IMR-90 (cell line): ENCODE data around the gene SMYD1. TPM values are rescaled to one million over a fixed set of nuclear protein-coding genes. Genes with fewer than 3 reads are reported as not detected.

Source experiments
- ATAC-seq: fragments of 200-7000 bp; cut with Tn5 transposase; 2 replicates; pipeline ENCODE4 v1.9.1; 2020; ENCODE audit warnings: low read depth, mild to moderate bottlenecking, moderate library complexity
- BruUV-seq: library from RNA; stranded (reverse); fragments of 400-500 nt; replicated peaks from 2 replicates; lab custom pipeline; 2021; lab: Mats Ljungman, UMichigan
- CTCF ChIA-PET: fragments of 300-600 bp; formaldehyde crosslinking; extraction: SDS; loops from one replicate; lab custom pipeline; 2021; ENCODE audit warnings: antibody characterized with exemption; lab: Yijun Ruan, JAX
- POLR2A ChIA-PET: fragments of 300-600 bp; sonication (Branson Sonifier 250); formaldehyde crosslinking; loops from one replicate; lab custom pipeline; 2022; ENCODE audit warnings: antibody characterized with exemption; ENCODE audit not compliant: unreplicated experiment; lab: Charles Lee
- DNase-seq: peaks from one replicate; pipeline ENCODE4 v3.0.0; 2013
- H2AFZ ChIP-seq: replicated peaks from 2 replicates; pipeline ENCODE3; 2013; ENCODE audit warnings: low read length, mild to moderate bottlenecking; ENCODE audit not compliant: poor library complexity
- H2AK5ac ChIP-seq: 2 replicates; pipeline ENCODE4 v1.6.1; 2013; ENCODE audit warnings: low read depth, low read length, inconsistent platforms
- H2AK9ac ChIP-seq: replicated peaks from 2 replicates; pipeline ENCODE3; 2013; ENCODE audit warnings: mild to moderate bottlenecking, low read depth, low read length, moderate library complexity; ENCODE audit not compliant: poor library complexity
- H2BK120ac ChIP-seq: 2 replicates; pipeline ENCODE4 v1.6.1; 2013; ENCODE audit warnings: low read depth, low read length, inconsistent platforms
- H2BK15ac ChIP-seq: 3 replicates; pipeline ENCODE4 v1.6.1; 2013; ENCODE audit warnings: low read depth, low read length, inconsistent platforms
- H2BK20ac ChIP-seq: 2 replicates; pipeline ENCODE4 v1.6.1; 2013; ENCODE audit warnings: low read depth, mild to moderate bottlenecking, inconsistent platforms, low read length, moderate library complexity
- H2BK5ac ChIP-seq: 2 replicates; pipeline ENCODE4 v1.6.1; 2013; ENCODE audit warnings: mild to moderate bottlenecking, low read depth, low read length, inconsistent platforms; ENCODE audit not compliant: poor library complexity, severe bottlenecking
- H3K14ac ChIP-seq: replicated peaks from 2 replicates; pipeline ENCODE4 v1.6.1; 2013; ENCODE audit warnings: low read depth, low read length, inconsistent platforms
- H3K18ac ChIP-seq: 2 replicates; pipeline ENCODE4 v1.6.1; 2013; ENCODE audit warnings: low read depth, low read length, control low read depth
- H3K23ac ChIP-seq: 2 replicates; pipeline ENCODE4 v1.6.1; 2013; ENCODE audit warnings: low read depth, low read length, inconsistent platforms
- H3K27ac ChIP-seq: 2 replicates; pipeline ENCODE4 v1.5.1; 2013; ENCODE audit warnings: mild to moderate bottlenecking, control low read depth, low read length; ENCODE audit not compliant: insufficient read depth
- H3K27me3 ChIP-seq: 2 replicates; pipeline ENCODE4 v1.6.1; 2013; ENCODE audit warnings: low read length; ENCODE audit not compliant: control insufficient read depth, insufficient read depth
- H3K36me3 ChIP-seq: 2 replicates; pipeline ENCODE4 v1.6.1; 2013; ENCODE audit warnings: low read length, mixed read lengths; ENCODE audit not compliant: control insufficient read depth, insufficient read depth
- H3K4ac ChIP-seq: 2 replicates; pipeline ENCODE4 v1.6.1; 2013; ENCODE audit warnings: low read depth, low read length, inconsistent platforms
- H3K4me1 ChIP-seq: 2 replicates; pipeline ENCODE4 v1.6.1; 2013; ENCODE audit warnings: low read length, mixed read lengths; ENCODE audit not compliant: control insufficient read depth, insufficient read depth
- H3K4me2 ChIP-seq: 2 replicates; pipeline ENCODE4 v1.6.1; 2013; ENCODE audit warnings: low read depth, mild to moderate bottlenecking, control low read depth, low read length, moderate library complexity
- H3K4me3 ChIP-seq: 2 replicates; pipeline ENCODE4 v1.5.1; 2013; ENCODE audit warnings: low read depth, mild to moderate bottlenecking, control low read depth, low read length, moderate library complexity; ENCODE audit not compliant: insufficient read depth
- H3K56ac ChIP-seq: 2 replicates; pipeline ENCODE4 v1.6.1; 2013; ENCODE audit warnings: low read length, inconsistent platforms; ENCODE audit not compliant: insufficient read depth; ENCODE audit errors: extremely low read depth
- H3K79me1 ChIP-seq, 2 experiments: 2 replicates each; pipeline ENCODE4 v1.6.1; 2013; ENCODE audit warnings: low read length in 2 of 2, inconsistent platforms in 1 of 2, low read depth in 1 of 2
- H3K9ac ChIP-seq: 2 replicates; pipeline ENCODE4 v1.6.1; 2013; ENCODE audit warnings: low read depth, low read length, control low read depth
- H3K9me1 ChIP-seq: 2 replicates; pipeline ENCODE4 v1.6.1; 2013; ENCODE audit warnings: low read length, inconsistent platforms; ENCODE audit not compliant: insufficient read depth
- H3K9me3 ChIP-seq: 2 replicates; pipeline ENCODE4 v1.6.1; 2013; ENCODE audit warnings: low read length; ENCODE audit not compliant: control insufficient read depth, insufficient read depth
- H4K20me1 ChIP-seq: 2 replicates; pipeline ENCODE4 v1.6.1; 2013; ENCODE audit warnings: low read length, inconsistent platforms; ENCODE audit not compliant: insufficient read depth
- H4K5ac ChIP-seq: 2 replicates; pipeline ENCODE4 v1.6.1; 2013; ENCODE audit warnings: mild to moderate bottlenecking, low read depth, low read length, control low read depth
- H4K8ac ChIP-seq, 2 experiments: 2 replicates each; pipeline ENCODE4 v1.6.1; 2013; ENCODE audit warnings: low read depth in 2 of 2, low read length in 2 of 2, control low read depth in 1 of 2, inconsistent platforms in 1 of 2
- H4K91ac ChIP-seq: 2 replicates; pipeline ENCODE4 v1.6.1; 2013; ENCODE audit warnings: low read depth, low read length, inconsistent platforms; ENCODE audit not compliant: insufficient read depth
- BHLHE40 ChIP-seq: fragments of 150-350 bp; IDR thresholded peaks from 2 replicates; pipeline ENCODE4 v1.6.1; 2016; ENCODE audit warnings: mild to moderate bottlenecking, low read depth, low read length
- CEBPB ChIP-seq: IDR thresholded peaks from 2 replicates; pipeline ENCODE4 v1.6.1; 2012; ENCODE audit warnings: low read depth, low read length, improper control_type of control experiment
- CHD1 ChIP-seq: IDR thresholded peaks from 2 replicates; pipeline ENCODE4 v1.6.1; 2012; ENCODE audit warnings: low read depth, low read length, improper control_type of control experiment
- FOS ChIP-seq: fragments of 150-350 bp; IDR thresholded peaks from 2 replicates; pipeline ENCODE4 v1.6.1; 2016; ENCODE audit warnings: low read depth, low read length
- MAFK ChIP-seq: IDR thresholded peaks from 2 replicates; pipeline ENCODE4 v1.6.1; 2012; ENCODE audit warnings: low read depth, low read length, improper control_type of control experiment
- MAZ ChIP-seq: IDR thresholded peaks from 2 replicates; pipeline ENCODE4 v1.6.1; 2012; ENCODE audit warnings: low read depth, mild to moderate bottlenecking, low read length, improper control_type of control experiment, moderate library complexity, borderline replicate concordance
- MXI1 ChIP-seq: IDR thresholded peaks from 2 replicates; pipeline ENCODE4 v1.6.1; 2012; ENCODE audit warnings: low read depth, mild to moderate bottlenecking, low read length, moderate library complexity, borderline replicate concordance
- RCOR1 ChIP-seq: IDR thresholded peaks from 2 replicates; pipeline ENCODE4 v1.6.1; 2012; ENCODE audit warnings: mild to moderate bottlenecking, low read length, improper control_type of control experiment; ENCODE audit not compliant: insufficient replicate concordance
- RFX5 ChIP-seq: IDR thresholded peaks from 2 replicates; pipeline ENCODE4 v1.8.0; 2012; ENCODE audit warnings: low read depth, mild to moderate bottlenecking, low read length, moderate library complexity
- SMC3 ChIP-seq: fragments of 150-350 bp; IDR thresholded peaks from 2 replicates; pipeline ENCODE4 v1.6.1; 2016; ENCODE audit warnings: low read depth, mild to moderate bottlenecking, antibody characterized with exemption, low read length, moderate library complexity
- WGBS, 2 experiments: methylation state at CpG; one replicate each; pipeline versions ENCODE4 v1.1.5 to v1.1.7; 2013; ENCODE audit warnings: missing lambda C conversion rate in 2 of 2; ENCODE audit not compliant: insufficient read length in 1 of 2; ENCODE audit errors: extremely low coverage in 2 of 2; 5-methylcytosine and 5-hydroxymethylcytosine counted together
- dilution Hi-C: fragments of 300-500 bp; cut with HindIII; formaldehyde crosslinking; loops from one replicate; pipeline ENCODE4 v1.14.3; 2018; ENCODE audit warnings: low sequenced_read_pairs; ENCODE audit not compliant: unreplicated experiment
- in situ Hi-C: fragments of 300-500 bp; cut with MboI; formaldehyde crosslinking; loops from 3 replicates; pipeline ENCODE4 v1.14.3; 2019; ENCODE audit warnings: low sequenced_read_pairs, inconsistent platforms, mixed read lengths
- intact Hi-C: fragments of 100-400 bp; cut with micrococcal nuclease; formaldehyde crosslinking; loops from 2 replicates; pipeline ENCODE4 v1.10.0; 2022
- polyA plus RNA-seq, 3 experiments: library from polyadenylated mRNA; depleted of rRNA; stranded (reverse); fragments of >200 nt; gene quantifications; 2 replicates each; pipeline ENCODE4 v1.2.3, GENCODE V29; 2012; ENCODE audit warnings: low replicate concordance in 1 of 3
- total RNA-seq: library from RNA; depleted of rRNA; stranded (reverse); fragments of >200 nt; gene quantifications from 2 replicates; pipeline ENCODE4 v1.2.3, GENCODE V29; 2012
- TF ChIP-seq, protein P1 (sequence below): fragments of 150-350 bp; IDR thresholded peaks from 2 replicates; pipeline ENCODE4 v1.6.1; 2016; ENCODE audit warnings: low read depth, mild to moderate bottlenecking, low read length, moderate library complexity, borderline replicate concordance
- TF ChIP-seq, protein P2 (sequence below): fragments of 150-350 bp; IDR thresholded peaks from 2 replicates; pipeline ENCODE4 v1.6.1; 2017; ENCODE audit warnings: mild to moderate bottlenecking, antibody characterized with exemption, low read length, low read depth

Gene SMYD1
- total and polyA plus RNA-seq, 2 of the 4 experiments (the other 2 are of a cell fraction): not detected

DNA sequence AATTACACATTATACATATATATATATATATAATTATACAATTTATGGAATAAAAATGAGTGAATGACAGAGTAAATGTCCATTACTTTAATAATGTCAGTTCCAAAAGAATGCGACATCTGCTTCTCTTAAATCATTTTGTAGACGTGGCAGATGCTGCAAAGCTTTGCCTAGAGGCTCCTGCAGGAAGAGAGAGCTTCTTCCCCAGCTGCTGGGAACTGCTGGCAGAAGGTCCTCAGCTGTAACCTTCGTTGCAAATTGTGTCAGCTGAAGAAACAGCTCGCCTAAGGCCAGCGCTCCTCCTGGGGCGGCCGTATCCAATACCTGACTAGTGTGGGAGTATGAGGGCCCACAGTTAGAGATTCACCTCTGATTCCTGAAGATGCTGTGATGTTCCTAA is 92.9 kb downstream of the SMYD1 start:
- Histone ChIP-seq H3K9me3 (no peaks in the 10 kb centered on the region), H3K4ac (no peak overlapping the region), H4K91ac (no peak overlapping the region), H3K4me3 (no peak overlapping the region), H2BK15ac (no peak overlapping the region), H4K5ac (no peak overlapping the region), H3K4me1 (no peaks in the 10 kb centered on the region), H2AK5ac (no peak overlapping the region), H2BK20ac (no peak overlapping the region), H3K27me3 (peaks cover 3% of the 10 kb centered on the region), H3K9ac (no peak overlapping the region), H3K9me1 (no peaks in the 10 kb centered on the region), H4K8ac (no peak overlapping the region), H2BK120ac (no peak overlapping the region), H2AK9ac (no peak overlapping the region), H3K36me3 (no peaks in the 10 kb centered on the region), H3K23ac (no peak overlapping the region), H2AFZ (no peak overlapping the region), H3K18ac (no peak overlapping the region), H3K56ac (no peak overlapping the region), H3K14ac (no peak overlapping the region), H4K20me1 (no peaks in the 10 kb centered on the region), H3K4me2 (no peak overlapping the region), H2BK5ac (no peak overlapping the region), H3K27ac (no peak overlapping the region), H3K79me1 (no peaks in the 10 kb centered on the region)
- ATAC-seq (no peak), DNase-seq (no peak)
- ChIA-PET CTCF (interaction anchor here (1.0 to 3.0 kb wide), 2 partner anchors 15 to 100 kb away, joined by 4 to 38 read pairs; no protein-coding TSS in a partner anchor), POLR2A (no interaction called here)
- intact Hi-C loops: loop anchor here (1.0 kb wide), 1 partner anchor 100 kb away; no protein-coding TSS in a partner anchor
- dilution Hi-C loops: no loop called here
- BruUV-seq: no TSS peak
- no CpG with 5 or more reads among the region's 7 CpGs for WGBS, 2 experiments
- in situ Hi-C loops: no loop called here
- TF ChIP-seq MAZ (no peak), FOS (no peak), RFX5 (no peak), RCOR1 (no peak), SMC3 (no peak), BHLHE40 (no peak), MAFK (no peak), CHD1 (no peak), MXI1 (no peak), CEBPB (no peak)
- TF ChIP-seq, protein P1, sequence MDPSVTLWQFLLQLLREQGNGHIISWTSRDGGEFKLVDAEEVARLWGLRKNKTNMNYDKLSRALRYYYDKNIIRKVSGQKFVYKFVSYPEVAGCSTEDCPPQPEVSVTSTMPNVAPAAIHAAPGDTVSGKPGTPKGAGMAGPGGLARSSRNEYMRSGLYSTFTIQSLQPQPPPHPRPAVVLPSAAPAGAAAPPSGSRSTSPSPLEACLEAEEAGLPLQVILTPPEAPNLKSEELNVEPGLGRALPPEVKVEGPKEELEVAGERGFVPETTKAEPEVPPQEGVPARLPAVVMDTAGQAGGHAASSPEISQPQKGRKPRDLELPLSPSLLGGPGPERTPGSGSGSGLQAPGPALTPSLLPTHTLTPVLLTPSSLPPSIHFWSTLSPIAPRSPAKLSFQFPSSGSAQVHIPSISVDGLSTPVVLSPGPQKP: no peak
- TF ChIP-seq, protein P2, sequence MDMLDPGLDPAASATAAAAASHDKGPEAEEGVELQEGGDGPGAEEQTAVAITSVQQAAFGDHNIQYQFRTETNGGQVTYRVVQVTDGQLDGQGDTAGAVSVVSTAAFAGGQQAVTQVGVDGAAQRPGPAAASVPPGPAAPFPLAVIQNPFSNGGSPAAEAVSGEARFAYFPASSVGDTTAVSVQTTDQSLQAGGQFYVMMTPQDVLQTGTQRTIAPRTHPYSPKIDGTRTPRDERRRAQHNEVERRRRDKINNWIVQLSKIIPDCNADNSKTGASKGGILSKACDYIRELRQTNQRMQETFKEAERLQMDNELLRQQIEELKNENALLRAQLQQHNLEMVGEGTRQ: no peak
